ENCODE results near the gene INKA1. TPM values are rescaled to one million over a fixed set of nuclear protein-coding genes. Genes with fewer than 3 reads are reported as not detected.

The INKA1 gene
- total RNA-seq, 3 donors from 2014 or later (not counting 1 experiment from before 2014, with no cell fraction given), result 0.52 to 0.83 TPM; not detected in 1

GRCh38 chr3:49804141-49805041, 1.3 kb downstream of the INKA1 start:
- no peak for TF ChIP-seq CTCF (IDR thresholded peaks at IDR 0.05)
- H3K4me3 Mint-ChIP-seq, result peak overlapping the region; percentile 91
- intact Hi-C loops (cut with micrococcal nuclease), result loop anchor here (5.0 kb wide), 1 partner anchor 288 kb away; no protein-coding TSS in a partner anchor
- no peak overlapping the region for H3K4me3 ChIP-seq (ENCODE audit: low read length)
- H3K27ac ChIP-seq (ENCODE audit: low read length), result peak overlapping the region; percentile 76
- H3K36me3 Mint-ChIP-seq, result no peaks in the 10 kb centered on the region
- H3K27ac Mint-ChIP-seq, result peak overlapping the region; percentile 26 to 78
- no peaks in the 10 kb centered on the region for H3K9me3 ChIP-seq (ENCODE audit: control insufficient read depth, insufficient read depth, low read length)
- H3K4me1 Mint-ChIP-seq, result peaks cover 13 to 31% of the 10 kb centered on the region in 2 donors
- no peaks in the 10 kb centered on the region for H3K27me3 ChIP-seq (ENCODE audit: control insufficient read depth, insufficient read depth, low read length)
- H3K27me3 Mint-ChIP-seq (ENCODE audit: low read depth in 2 of 2), result peaks cover 12 to 14% of the 10 kb centered on the region in 2 donors
- WGBS (ENCODE audit: insufficient coverage), result 49% methylated on average over 26 of the region's 26 CpGs
- peaks cover 7% of the 10 kb centered on the region for H3K36me3 ChIP-seq (ENCODE audit: control insufficient read depth, insufficient read depth, low read length)
- peaks cover 56% of the 10 kb centered on the region for H3K4me1 ChIP-seq (ENCODE audit: control insufficient read depth, insufficient read depth, low read length)
- DNase-seq (no peak), ATAC-seq (no peak)
- no peaks in the 10 kb centered on the region for H3K9me3 Mint-ChIP-seq

DNA sequence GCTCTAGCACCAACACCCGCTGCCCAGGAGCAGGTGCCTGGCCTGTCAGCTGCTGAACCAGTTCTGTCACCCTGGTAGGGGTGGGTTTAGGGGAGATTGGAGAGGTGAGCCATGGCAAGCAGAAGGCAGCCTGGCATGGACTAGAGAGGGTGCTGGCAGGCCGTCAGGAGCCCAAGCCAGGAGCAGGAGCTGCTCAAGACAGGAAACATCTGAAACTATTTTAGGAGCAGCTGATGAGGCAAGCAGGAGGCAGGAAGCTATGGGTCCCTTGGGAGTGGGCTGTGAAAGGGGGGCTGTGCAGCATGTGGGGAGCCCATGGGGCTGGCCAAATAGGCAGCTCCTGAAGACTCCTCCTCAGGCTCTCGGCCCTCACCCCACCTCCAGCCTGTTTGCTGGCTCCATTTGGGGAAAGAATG, 2.3 kb downstream of the INKA1 start:
- peak overlapping the region; percentile 20 to 26 for H3K27ac Mint-ChIP-seq
- no peak overlapping the region for H3K4me3 ChIP-seq (ENCODE audit: low read length)
- H3K36me3 Mint-ChIP-seq, result no peaks in the 10 kb centered on the region
- intact Hi-C loops (cut with micrococcal nuclease), result no loop called here
- peaks cover 12 to 14% of the 10 kb centered on the region in 2 donors for H3K27me3 Mint-ChIP-seq (ENCODE audit: low read depth in 2 of 2)
- H3K4me3 Mint-ChIP-seq, result peak overlapping the region; percentile 61
- H3K36me3 ChIP-seq (ENCODE audit: control insufficient read depth, insufficient read depth, low read length), result peaks cover 15% of the 10 kb centered on the region
- ATAC-seq (no peak), DNase-seq (no peak)
- peak overlapping the region; percentile 76 for H3K27ac ChIP-seq (ENCODE audit: low read length)
- 46% methylated on average over 2 of the region's 3 CpGs for WGBS (ENCODE audit: insufficient coverage)
- H3K27me3 ChIP-seq (ENCODE audit: control insufficient read depth, insufficient read depth, low read length), result no peaks in the 10 kb centered on the region
- no peaks in the 10 kb centered on the region for H3K9me3 Mint-ChIP-seq
- no peak for TF ChIP-seq CTCF (IDR thresholded peaks at IDR 0.05)
- no peaks in the 10 kb centered on the region for H3K9me3 ChIP-seq (ENCODE audit: control insufficient read depth, insufficient read depth, low read length)
- peaks cover 13 to 31% of the 10 kb centered on the region in 2 donors for H3K4me1 Mint-ChIP-seq
- H3K4me1 ChIP-seq (ENCODE audit: control insufficient read depth, insufficient read depth, low read length), result peaks cover 56% of the 10 kb centered on the region

DNA sequence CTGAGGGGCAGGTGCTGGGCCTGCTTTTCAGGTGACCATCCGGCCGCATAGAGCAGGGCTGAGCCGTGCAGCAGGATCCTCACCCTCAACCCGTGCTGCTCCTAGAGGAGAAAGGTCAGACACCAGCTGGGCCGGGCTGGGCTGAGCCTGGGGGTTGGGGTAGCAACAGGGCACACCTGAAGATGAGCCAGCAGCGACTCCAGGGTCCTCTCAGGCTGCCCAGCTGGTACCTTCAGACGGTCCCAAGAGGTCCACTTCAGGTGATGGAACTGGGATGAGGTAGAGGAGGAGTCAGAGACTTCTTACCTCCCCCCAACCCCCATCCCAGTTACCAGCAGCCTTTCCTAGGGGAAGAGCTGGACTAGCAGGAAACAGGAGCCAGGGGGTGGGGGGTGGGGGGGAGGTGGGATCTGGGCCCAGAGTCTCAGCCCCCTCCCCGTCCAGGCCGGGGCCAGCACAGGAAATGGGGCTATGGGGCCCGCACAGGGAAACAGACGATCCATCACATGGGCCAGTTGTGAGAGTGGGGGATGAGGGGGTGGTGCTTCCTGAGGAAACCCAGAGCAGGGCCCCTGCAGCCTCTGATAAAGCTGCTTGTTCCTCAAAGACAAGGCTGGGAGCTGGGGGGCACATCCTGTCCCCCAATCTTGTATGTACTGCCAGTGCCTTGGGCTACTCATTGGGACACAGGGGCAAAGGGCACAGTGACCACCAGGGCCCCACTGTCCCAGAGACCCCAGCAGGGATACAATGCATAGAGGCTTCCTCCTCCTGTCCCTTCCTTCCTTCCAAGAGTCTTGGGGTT, 3.0 kb downstream of the INKA1 start:
- H3K27me3 Mint-ChIP-seq (ENCODE audit: low read depth in 2 of 2), result peaks cover 12% of the 10 kb centered on the region in 2 donors
- no peak for TF ChIP-seq CTCF (IDR thresholded peaks at IDR 0.05)
- 35% methylated on average over 10 of the region's 11 CpGs for WGBS (ENCODE audit: insufficient coverage)
- H3K27ac Mint-ChIP-seq, result peak overlapping the region in 1 of 2 donors; percentile 20
- intact Hi-C loops (cut with micrococcal nuclease), result no loop called here
- Histone ChIP-seq H3K27me3 (ENCODE audit: control insufficient read depth, insufficient read depth, low read length) (no peaks in the 10 kb centered on the region), H3K9me3 (ENCODE audit: control insufficient read depth, insufficient read depth, low read length) (no peaks in the 10 kb centered on the region), H3K4me1 (ENCODE audit: control insufficient read depth, insufficient read depth, low read length) (peaks cover 56% of the 10 kb centered on the region), H3K27ac (ENCODE audit: low read length) (peak overlapping the region; percentile 76), H3K4me3 (ENCODE audit: low read length) (no peak overlapping the region), H3K36me3 (ENCODE audit: control insufficient read depth, insufficient read depth, low read length) (peaks cover 22% of the 10 kb centered on the region)
- no peaks in the 10 kb centered on the region for H3K36me3 Mint-ChIP-seq
- peaks cover 16 to 33% of the 10 kb centered on the region in 2 donors for H3K4me1 Mint-ChIP-seq
- DNase-seq (peak in 1 of 2 donors; percentile 46), ATAC-seq (no peak)
- no peak overlapping the region for H3K4me3 Mint-ChIP-seq
- no peaks in the 10 kb centered on the region for H3K9me3 Mint-ChIP-seq
